Testis (tissue), 3 donors: ENCODE data around the gene EXD3. TPM values are rescaled to one million over a fixed set of nuclear protein-coding genes. Genes with fewer than 3 reads are reported as not detected.
A peak's percentile ranks its signal among the peaks of the same experiment; 100 is the strongest.

Source experiments
- DNase-seq: peaks from one replicate; pipeline ENCODE4 v3.0.0-alpha.2; 2019
- H3K27ac ChIP-seq, 2 donors: fragments of 200-600 bp; sonication (generic); one replicate each; pipeline ENCODE4 v1.5.1; 2019
- H3K27me3 ChIP-seq: fragments of 200-600 bp; sonication (generic); one replicate; pipeline ENCODE4 v1.5.1; 2019
- H3K36me3 ChIP-seq: fragments of 200-600 bp; sonication (generic); one replicate; pipeline ENCODE4 v1.5.1; 2017; ENCODE audit warnings: low read depth; ENCODE audit errors: missing control alignments
- H3K4me1 ChIP-seq: fragments of 200-600 bp; sonication (generic); one replicate; pipeline ENCODE4 v1.5.1; 2019
- H3K4me3 ChIP-seq, 2 donors: fragments of 200-600 bp; sonication (generic); one replicate each; pipeline ENCODE4 v1.5.1; 2017 to 2019
- H3K9me3 ChIP-seq: fragments of 200-600 bp; sonication (generic); one replicate; pipeline ENCODE4 v1.5.1; 2017
- CTCF ChIP-seq, 3 experiments: fragments of 450-650 bp in 2 of 3; fragments of 200-600 bp in 1 of 3; sonication (generic) in 1 of 3; IDR thresholded peaks; one replicate each; pipeline ENCODE4 v1.5.1; 2016 to 2019; ENCODE audit warnings: antibody characterized with exemption in 3 of 3, mild to moderate bottlenecking in 2 of 3, moderate library complexity in 1 of 3
- POLR2A ChIP-seq: fragments of 450-650 bp; IDR thresholded peaks from one replicate; pipeline ENCODE4 v1.6.1; 2017; ENCODE audit warnings: antibody characterized with exemption, mild to moderate bottlenecking, moderate library complexity
- WGBS, 2 donors: methylation state at CpG; one replicate each; pipeline ENCODE4 v1.1.5; 2018; 5-methylcytosine and 5-hydroxymethylcytosine counted together
- intact Hi-C: fragments of 100-400 bp; cut with DNase I; formaldehyde crosslinking; loops from one replicate; pipeline ENCODE4 v1.15.1; 2023; ENCODE audit warnings: low total_unique reads
- polyA plus RNA-seq: library from polyadenylated mRNA; stranded (reverse); fragments of 350-450 nt; fragmentation: Illumina TruSeq; extraction: RNeasy Lipid Tissue Mini Kit (QIAGEN cat#74804); gene quantifications from one replicate; pipeline ENCODE4 v1.2.3, GENCODE V29; 2014; ENCODE audit warnings: low read depth, low replicate concordance; ENCODE audit not compliant: insufficient read depth
- total RNA-seq, 2 donors: library from RNA; depleted of rRNA; stranded (reverse); fragments of >200 nt; gene quantifications; one replicate each; pipeline ENCODE4 v1.2.3, GENCODE V29; 2016

EXD3 gene
- total and polyA plus RNA-seq, 3 donors from 2014 or later, result 8.9 to 24.5 (median 15.5) TPM

GRCh38 chr9:137279741-137280473, 143.1 kb downstream of the EXD3 start:
- WGBS, 2 donors, result 79 to 90% methylated on average over 9 to 36 of the region's 41 CpGs
- no peak for TF ChIP-seq POLR2A
- Histone ChIP-seq H3K27ac (no peak overlapping the region), H3K36me3 (no peaks in the 10 kb centered on the region), H3K4me3 (peak overlapping the region in 1 of 2 donors; percentile 59), H3K9me3 (no peaks in the 10 kb centered on the region), H3K27me3 (no peaks in the 10 kb centered on the region), H3K4me1 (peaks cover 12% of the 10 kb centered on the region)
- DNase-seq, result no peak
- intact Hi-C loops, result no loop called here

- Histone ChIP-seq H3K4me3 (peak overlapping the region in 1 of 2 donors; percentile 59), H3K27ac (no peak overlapping the region), H3K9me3 (no peaks in the 10 kb centered on the region), H3K4me1 (peaks cover 12% of the 10 kb centered on the region), H3K36me3 (no peaks in the 10 kb centered on the region), H3K27me3 (no peaks in the 10 kb centered on the region)
- TF ChIP-seq CTCF (IDR thresholded peaks at IDR 0.05) (no peak), POLR2A (no peak)
- intact Hi-C loops, result no loop called here
- DNase-seq, result no peak
- 71 to 74% methylated on average over 92 to 117 of the region's 139 CpGs for WGBS, 2 donors
Measured at GRCh38 chr9:137278721-137279711, 143.9 kb downstream of the EXD3 start.

- no peak for DNase-seq
- H3K4me3 ChIP-seq, result peak overlapping the region; percentile 40 to 59
- H3K27me3 ChIP-seq, result no peaks in the 10 kb centered on the region
- no peaks in the 10 kb centered on the region for H3K9me3 ChIP-seq
- 11 to 20% methylated on average over 3 to 44 of the region's 54 CpGs for WGBS, 2 donors
- H3K36me3 ChIP-seq, result no peaks in the 10 kb centered on the region
- intact Hi-C loops, result no loop called here
- no peak for TF ChIP-seq CTCF (IDR thresholded peaks at IDR 0.05)
- TF ChIP-seq POLR2A, result no peak
- peak overlapping the region; percentile 78 to 89 for H3K27ac ChIP-seq
- peaks cover 12% of the 10 kb centered on the region for H3K4me1 ChIP-seq
Measured at GRCh38 chr9:137278061-137278701, 144.8 kb downstream of the EXD3 start.

GRCh38 chr9:137277329-137278041, 145.5 kb downstream of the EXD3 start, which contains the start of gene TOR4A:
Gene TOR4A, plus strand, starts transcription at chr9:137277726. Its CDS starts 964 bp downstream, at chr9:137278690.
- Histone ChIP-seq H3K4me1 (peaks cover 12% of the 10 kb centered on the region), H3K9me3 (no peaks in the 10 kb centered on the region), H3K4me3 (peak within 1 kb of the TSS; percentile 40 to 59), H3K27ac (peak within 1 kb of the TSS; percentile 78 to 89), H3K27me3 (no peaks in the 10 kb centered on the region), H3K36me3 (no peaks in the 10 kb centered on the region)
- peak; percentile 68 for DNase-seq
- intact Hi-C loops, result no loop called here
- WGBS, 2 donors, result 20 to 42% methylated on average over 9 to 25 of the region's 25 CpGs
- TF ChIP-seq POLR2A (no peak), CTCF (IDR thresholded peaks at IDR 0.05) (no peak)
